GM23338 (cell line): ENCODE data around the gene AK9.

Source experiments
- CREB1 ChIP-seq: fragments of 250-450 bp; sonication (Bioruptor Pico); IDR thresholded peaks from 2 replicates; pipeline ENCODE4 v1.5.0; 2020; ENCODE audit warnings: low read depth, mild to moderate bottlenecking, moderate library complexity
- EZH2 ChIP-seq: fragments of 200-600 bp; sonication (generic); IDR thresholded peaks from one replicate; pipeline ENCODE4 v1.8.0; 2017; ENCODE audit warnings: antibody characterized with exemption, mild to moderate bottlenecking, low read depth; ENCODE audit not compliant: unreplicated experiment
- EZH2phosphoT487 ChIP-seq: fragments of 200-600 bp; sonication (generic); IDR thresholded peaks from one replicate; pipeline ENCODE4 v1.8.1; 2018; ENCODE audit warnings: antibody characterized with exemption; ENCODE audit not compliant: unreplicated experiment
- JUNB ChIP-seq: IDR thresholded peaks from one replicate; pipeline ENCODE4 v1.6.1; 2016; ENCODE audit warnings: antibody characterized with exemption; ENCODE audit not compliant: unreplicated experiment
- NANOG ChIP-seq: IDR thresholded peaks from 2 replicates; pipeline ENCODE4 v1.6.1; 2016; ENCODE audit warnings: antibody characterized with exemption, borderline replicate concordance
- POLR2AphosphoS5 ChIP-seq: IDR thresholded peaks from 2 replicates; pipeline ENCODE4 v1.6.1; 2016; ENCODE audit warnings: antibody characterized with exemption, low read depth
- STAT1 ChIP-seq: IDR thresholded peaks from one replicate; pipeline ENCODE4 v1.6.1; 2016; ENCODE audit warnings: antibody characterized with exemption; ENCODE audit not compliant: unreplicated experiment
- ZNF114 ChIP-seq: fragments of 250-450 bp; sonication (Bioruptor Pico); IDR thresholded peaks from 2 replicates; pipeline ENCODE4 v1.5.0; 2020; ENCODE audit warnings: mild to moderate bottlenecking, moderate library complexity
- ZNF331 ChIP-seq: fragments of 250-450 bp; sonication (Bioruptor Pico); IDR thresholded peaks from 2 replicates; pipeline ENCODE4 v1.5.0; 2020; ENCODE audit warnings: low read depth, mild to moderate bottlenecking, moderate library complexity
- TF ChIP-seq, protein P1 (sequence below), 2 experiments: fragments of 200-600 bp in 1 of 2; sonication (generic) in 1 of 2; conservative IDR thresholded peaks; 2 replicates each; pipeline versions ENCODE4 v1.5.1 to v1.6.1; 2016 to 2017; ENCODE audit warnings: antibody characterized with exemption in 2 of 2, low read depth in 2 of 2, mild to moderate bottlenecking in 2 of 2, moderate library complexity in 1 of 2
- TF ChIP-seq, protein P2 (sequence below): IDR thresholded peaks from one replicate; pipeline ENCODE4 v1.6.1; 2018; ENCODE audit warnings: antibody characterized with exemption; ENCODE audit not compliant: unreplicated experiment
- TF ChIP-seq, protein P3 (sequence below): IDR thresholded peaks from 2 replicates; pipeline ENCODE4 v1.6.1; 2016; ENCODE audit warnings: antibody characterized with exemption
- TF ChIP-seq, protein P4 (sequence below): fragments of 250-450 bp; sonication (Bioruptor Pico); IDR thresholded peaks from 2 replicates; pipeline ENCODE4 v1.5.0; 2020; ENCODE audit warnings: mild to moderate bottlenecking, moderate library complexity

DNA sequence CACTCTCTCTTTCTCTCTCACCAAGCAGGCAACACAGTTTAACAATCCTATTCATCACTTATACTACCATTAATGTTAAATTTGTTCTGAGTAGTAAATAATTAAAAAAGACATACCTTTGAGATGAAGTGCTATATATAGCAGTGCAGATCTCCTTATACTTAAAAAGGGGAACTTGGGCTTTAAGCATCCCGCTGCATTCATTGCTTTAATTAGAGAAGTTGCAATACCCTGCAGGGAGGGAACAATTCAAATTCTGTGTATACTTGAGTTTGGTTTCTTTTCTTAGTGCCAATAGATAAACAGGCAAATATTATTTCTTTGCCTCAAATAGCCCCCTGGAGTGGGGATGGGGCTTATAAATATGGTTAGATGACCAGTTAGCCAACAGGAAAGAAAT, 197.1 kb downstream of the AK9 start:
- TF ChIP-seq, protein P1, sequence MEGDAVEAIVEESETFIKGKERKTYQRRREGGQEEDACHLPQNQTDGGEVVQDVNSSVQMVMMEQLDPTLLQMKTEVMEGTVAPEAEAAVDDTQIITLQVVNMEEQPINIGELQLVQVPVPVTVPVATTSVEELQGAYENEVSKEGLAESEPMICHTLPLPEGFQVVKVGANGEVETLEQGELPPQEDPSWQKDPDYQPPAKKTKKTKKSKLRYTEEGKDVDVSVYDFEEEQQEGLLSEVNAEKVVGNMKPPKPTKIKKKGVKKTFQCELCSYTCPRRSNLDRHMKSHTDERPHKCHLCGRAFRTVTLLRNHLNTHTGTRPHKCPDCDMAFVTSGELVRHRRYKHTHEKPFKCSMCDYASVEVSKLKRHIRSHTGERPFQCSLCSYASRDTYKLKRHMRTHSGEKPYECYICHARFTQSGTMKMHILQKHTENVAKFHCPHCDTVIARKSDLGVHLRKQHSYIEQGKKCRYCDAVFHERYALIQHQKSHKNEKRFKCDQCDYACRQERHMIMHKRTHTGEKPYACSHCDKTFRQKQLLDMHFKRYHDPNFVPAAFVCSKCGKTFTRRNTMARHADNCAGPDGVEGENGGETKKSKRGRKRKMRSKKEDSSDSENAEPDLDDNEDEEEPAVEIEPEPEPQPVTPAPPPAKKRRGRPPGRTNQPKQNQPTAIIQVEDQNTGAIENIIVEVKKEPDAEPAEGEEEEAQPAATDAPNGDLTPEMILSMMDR (conservative IDR thresholded peaks at IDR 0.05; ENCODE audit: low read depth in 2 of 2): no peak
- no peak for TF ChIP-seq ZNF114 (CRISPR knock-in tag)
- TF ChIP-seq EZH2: no peak
- no peak for TF ChIP-seq STAT1
- TF ChIP-seq, protein P2, sequence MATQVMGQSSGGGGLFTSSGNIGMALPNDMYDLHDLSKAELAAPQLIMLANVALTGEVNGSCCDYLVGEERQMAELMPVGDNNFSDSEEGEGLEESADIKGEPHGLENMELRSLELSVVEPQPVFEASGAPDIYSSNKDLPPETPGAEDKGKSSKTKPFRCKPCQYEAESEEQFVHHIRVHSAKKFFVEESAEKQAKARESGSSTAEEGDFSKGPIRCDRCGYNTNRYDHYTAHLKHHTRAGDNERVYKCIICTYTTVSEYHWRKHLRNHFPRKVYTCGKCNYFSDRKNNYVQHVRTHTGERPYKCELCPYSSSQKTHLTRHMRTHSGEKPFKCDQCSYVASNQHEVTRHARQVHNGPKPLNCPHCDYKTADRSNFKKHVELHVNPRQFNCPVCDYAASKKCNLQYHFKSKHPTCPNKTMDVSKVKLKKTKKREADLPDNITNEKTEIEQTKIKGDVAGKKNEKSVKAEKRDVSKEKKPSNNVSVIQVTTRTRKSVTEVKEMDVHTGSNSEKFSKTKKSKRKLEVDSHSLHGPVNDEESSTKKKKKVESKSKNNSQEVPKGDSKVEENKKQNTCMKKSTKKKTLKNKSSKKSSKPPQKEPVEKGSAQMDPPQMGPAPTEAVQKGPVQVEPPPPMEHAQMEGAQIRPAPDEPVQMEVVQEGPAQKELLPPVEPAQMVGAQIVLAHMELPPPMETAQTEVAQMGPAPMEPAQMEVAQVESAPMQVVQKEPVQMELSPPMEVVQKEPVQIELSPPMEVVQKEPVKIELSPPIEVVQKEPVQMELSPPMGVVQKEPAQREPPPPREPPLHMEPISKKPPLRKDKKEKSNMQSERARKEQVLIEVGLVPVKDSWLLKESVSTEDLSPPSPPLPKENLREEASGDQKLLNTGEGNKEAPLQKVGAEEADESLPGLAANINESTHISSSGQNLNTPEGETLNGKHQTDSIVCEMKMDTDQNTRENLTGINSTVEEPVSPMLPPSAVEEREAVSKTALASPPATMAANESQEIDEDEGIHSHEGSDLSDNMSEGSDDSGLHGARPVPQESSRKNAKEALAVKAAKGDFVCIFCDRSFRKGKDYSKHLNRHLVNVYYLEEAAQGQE: no peak
- TF ChIP-seq NANOG: no peak
- TF ChIP-seq POLR2AphosphoS5: no peak
- no peak for TF ChIP-seq JUNB
- TF ChIP-seq EZH2phosphoT487: no peak
- TF ChIP-seq CREB1 (CRISPR knock-in tag): no peak
- TF ChIP-seq, protein P3, sequence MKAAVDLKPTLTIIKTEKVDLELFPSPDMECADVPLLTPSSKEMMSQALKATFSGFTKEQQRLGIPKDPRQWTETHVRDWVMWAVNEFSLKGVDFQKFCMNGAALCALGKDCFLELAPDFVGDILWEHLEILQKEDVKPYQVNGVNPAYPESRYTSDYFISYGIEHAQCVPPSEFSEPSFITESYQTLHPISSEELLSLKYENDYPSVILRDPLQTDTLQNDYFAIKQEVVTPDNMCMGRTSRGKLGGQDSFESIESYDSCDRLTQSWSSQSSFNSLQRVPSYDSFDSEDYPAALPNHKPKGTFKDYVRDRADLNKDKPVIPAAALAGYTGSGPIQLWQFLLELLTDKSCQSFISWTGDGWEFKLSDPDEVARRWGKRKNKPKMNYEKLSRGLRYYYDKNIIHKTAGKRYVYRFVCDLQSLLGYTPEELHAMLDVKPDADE: no peak
- no peak for TF ChIP-seq ZNF331 (CRISPR knock-in tag)
- TF ChIP-seq, protein P4, sequence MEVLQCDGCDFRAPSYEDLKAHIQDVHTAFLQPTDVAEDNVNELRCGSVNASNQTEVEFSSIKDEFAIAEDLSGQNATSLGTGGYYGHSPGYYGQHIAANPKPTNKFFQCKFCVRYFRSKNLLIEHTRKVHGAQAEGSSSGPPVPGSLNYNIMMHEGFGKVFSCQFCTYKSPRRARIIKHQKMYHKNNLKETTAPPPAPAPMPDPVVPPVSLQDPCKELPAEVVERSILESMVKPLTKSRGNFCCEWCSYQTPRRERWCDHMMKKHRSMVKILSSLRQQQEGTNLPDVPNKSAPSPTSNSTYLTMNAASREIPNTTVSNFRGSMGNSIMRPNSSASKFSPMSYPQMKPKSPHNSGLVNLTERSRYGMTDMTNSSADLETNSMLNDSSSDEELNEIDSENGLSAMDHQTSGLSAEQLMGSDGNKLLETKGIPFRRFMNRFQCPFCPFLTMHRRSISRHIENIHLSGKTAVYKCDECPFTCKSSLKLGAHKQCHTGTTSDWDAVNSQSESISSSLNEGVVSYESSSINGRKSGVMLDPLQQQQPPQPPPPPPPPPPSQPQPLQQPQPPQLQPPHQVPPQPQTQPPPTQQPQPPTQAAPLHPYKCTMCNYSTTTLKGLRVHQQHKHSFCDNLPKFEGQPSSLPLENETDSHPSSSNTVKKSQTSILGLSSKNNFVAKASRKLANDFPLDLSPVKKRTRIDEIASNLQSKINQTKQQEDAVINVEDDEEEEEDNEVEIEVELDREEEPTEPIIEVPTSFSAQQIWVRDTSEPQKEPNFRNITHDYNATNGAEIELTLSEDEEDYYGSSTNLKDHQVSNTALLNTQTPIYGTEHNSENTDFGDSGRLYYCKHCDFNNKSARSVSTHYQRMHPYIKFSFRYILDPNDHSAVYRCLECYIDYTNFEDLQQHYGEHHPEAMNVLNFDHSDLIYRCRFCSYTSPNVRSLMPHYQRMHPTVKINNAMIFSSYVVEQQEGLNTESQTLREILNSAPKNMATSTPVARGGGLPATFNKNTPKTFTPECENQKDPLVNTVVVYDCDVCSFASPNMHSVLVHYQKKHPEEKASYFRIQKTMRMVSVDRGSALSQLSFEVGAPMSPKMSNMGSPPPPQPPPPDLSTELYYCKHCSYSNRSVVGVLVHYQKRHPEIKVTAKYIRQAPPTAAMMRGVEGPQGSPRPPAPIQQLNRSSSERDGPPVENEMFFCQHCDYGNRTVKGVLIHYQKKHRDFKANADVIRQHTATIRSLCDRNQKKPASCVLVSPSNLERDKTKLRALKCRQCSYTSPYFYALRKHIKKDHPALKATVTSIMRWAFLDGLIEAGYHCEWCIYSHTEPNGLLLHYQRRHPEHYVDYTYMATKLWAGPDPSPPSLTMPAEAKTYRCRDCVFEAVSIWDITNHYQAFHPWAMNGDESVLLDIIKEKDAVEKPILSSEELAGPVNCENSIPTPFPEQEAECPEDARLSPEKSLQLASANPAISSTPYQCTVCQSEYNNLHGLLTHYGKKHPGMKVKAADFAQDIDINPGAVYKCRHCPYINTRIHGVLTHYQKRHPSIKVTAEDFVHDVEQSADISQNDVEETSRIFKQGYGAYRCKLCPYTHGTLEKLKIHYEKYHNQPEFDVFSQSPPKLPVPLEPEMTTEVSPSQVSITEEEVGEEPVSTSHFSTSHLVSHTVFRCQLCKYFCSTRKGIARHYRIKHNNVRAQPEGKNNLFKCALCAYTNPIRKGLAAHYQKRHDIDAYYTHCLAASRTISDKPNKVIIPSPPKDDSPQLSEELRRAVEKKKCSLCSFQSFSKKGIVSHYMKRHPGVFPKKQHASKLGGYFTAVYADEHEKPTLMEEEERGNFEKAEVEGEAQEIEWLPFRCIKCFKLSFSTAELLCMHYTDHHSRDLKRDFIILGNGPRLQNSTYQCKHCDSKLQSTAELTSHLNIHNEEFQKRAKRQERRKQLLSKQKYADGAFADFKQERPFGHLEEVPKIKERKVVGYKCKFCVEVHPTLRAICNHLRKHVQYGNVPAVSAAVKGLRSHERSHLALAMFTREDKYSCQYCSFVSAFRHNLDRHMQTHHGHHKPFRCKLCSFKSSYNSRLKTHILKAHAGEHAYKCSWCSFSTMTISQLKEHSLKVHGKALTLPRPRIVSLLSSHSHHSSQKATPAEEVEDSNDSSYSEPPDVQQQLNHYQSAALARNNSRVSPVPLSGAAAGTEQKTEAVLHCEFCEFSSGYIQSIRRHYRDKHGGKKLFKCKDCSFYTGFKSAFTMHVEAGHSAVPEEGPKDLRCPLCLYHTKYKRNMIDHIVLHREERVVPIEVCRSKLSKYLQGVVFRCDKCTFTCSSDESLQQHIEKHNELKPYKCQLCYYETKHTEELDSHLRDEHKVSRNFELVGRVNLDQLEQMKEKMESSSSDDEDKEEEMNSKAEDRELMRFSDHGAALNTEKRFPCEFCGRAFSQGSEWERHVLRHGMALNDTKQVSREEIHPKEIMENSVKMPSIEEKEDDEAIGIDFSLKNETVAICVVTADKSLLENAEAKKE (CRISPR knock-in tag): no peak
